HepG2 (cell line): Measurements from ENCODE around the gene WDR76. TPM values are rescaled to one million over a fixed set of nuclear protein-coding genes. Genes with fewer than 3 reads are reported as not detected.
A peak's percentile ranks its signal among the peaks of the same experiment; 100 is the strongest.

ENCODE experiments used
- ARNTL ChIP-seq: sonication (generic); formaldehyde crosslinking; IDR thresholded peaks from 2 replicates; pipeline ENCODE4 v1.4.0; 2020; ENCODE audit warnings: mild to moderate bottlenecking, missing genetic modification reagents
- CBX1 ChIP-seq: IDR thresholded peaks from one replicate; pipeline ENCODE4 v1.6.1; 2016; ENCODE audit warnings: antibody characterized with exemption, low read depth
- FOXP1 ChIP-seq, 2 experiments: fragments of 450-650 bp in 1 of 2; IDR thresholded peaks; 2 replicates each; pipeline ENCODE4 v1.6.1; 2017 to 2018; ENCODE audit warnings: antibody characterized with exemption in 1 of 2
- GATAD1 ChIP-seq: IDR thresholded peaks from 2 replicates; pipeline ENCODE4 v1.6.1; 2016; ENCODE audit warnings: missing genetic modification reagents, missing compliant biosample characterization
- HNRNPUL1 ChIP-seq: fragments of 200-400 bp; formaldehyde crosslinking; IDR thresholded peaks from 2 replicates; pipeline ENCODE4 v1.6.1; 2017; ENCODE audit warnings: low read depth, mild to moderate bottlenecking, low read length, moderate library complexity
- KLF12 ChIP-seq: sonication (generic); formaldehyde crosslinking; IDR thresholded peaks from 2 replicates; pipeline ENCODE4 v1.4.0; 2020; ENCODE audit warnings: missing genetic modification reagents, borderline replicate concordance
- MEF2D ChIP-seq: sonication (generic); formaldehyde crosslinking; IDR thresholded peaks from 2 replicates; pipeline ENCODE4 v1.5.1; 2020; ENCODE audit warnings: mild to moderate bottlenecking, missing genetic modification reagents
- NBN ChIP-seq: fragments of 450-650 bp; conservative IDR thresholded peaks from 2 replicates; pipeline ENCODE4 v1.6.1; 2017
- NCOR1 ChIP-seq: fragments of 200-600 bp; sonication (generic); IDR thresholded peaks from 2 replicates; pipeline ENCODE4 v1.7.0; 2017; ENCODE audit warnings: antibody characterized with exemption, low read length, borderline replicate concordance
- POLR2AphosphoS2 ChIP-seq: IDR thresholded peaks from 2 replicates; pipeline ENCODE4 v1.6.1; 2011; ENCODE audit warnings: low read depth, low read length, improper control_type of control experiment
- STAG1 ChIP-seq: sonication (generic); formaldehyde crosslinking; IDR thresholded peaks from 2 replicates; pipeline ENCODE4 v1.4.0; 2020; ENCODE audit warnings: missing genetic modification reagents
- ZBTB3 ChIP-seq: sonication (generic); formaldehyde crosslinking; IDR thresholded peaks from 2 replicates; pipeline ENCODE4 v1.4.0; 2020; ENCODE audit warnings: low read depth, mild to moderate bottlenecking, moderate library complexity, missing genetic modification reagents, borderline replicate concordance
- ZFYVE20 ChIP-seq: sonication (generic); formaldehyde crosslinking; IDR thresholded peaks from 2 replicates; pipeline ENCODE4 v1.8.0; 2023; ENCODE audit warnings: low read depth, mild to moderate bottlenecking, moderate library complexity, missing genetic modification reagents, borderline replicate concordance
- ZNF296 ChIP-seq: sonication (generic); formaldehyde crosslinking; conservative IDR thresholded peaks from 2 replicates; pipeline ENCODE4 v1.5.0; 2020; ENCODE audit warnings: mild to moderate bottlenecking, missing genetic modification reagents
- ZNF430 ChIP-seq: sonication (generic); formaldehyde crosslinking; IDR thresholded peaks from 2 replicates; pipeline ENCODE4 v1.9.0; 2021; ENCODE audit warnings: mild to moderate bottlenecking, missing genetic modification reagents
- ZNF496 ChIP-seq: sonication (generic); formaldehyde crosslinking; IDR thresholded peaks from 2 replicates; pipeline ENCODE4 v1.8.1; 2023; ENCODE audit warnings: mild to moderate bottlenecking, moderate library complexity, missing genetic modification reagents; ENCODE audit not compliant: insufficient replicate concordance
- ZNF749 ChIP-seq: sonication (generic); formaldehyde crosslinking; IDR thresholded peaks from 2 replicates; pipeline ENCODE4 v1.8.0; 2022; ENCODE audit warnings: mild to moderate bottlenecking, missing genetic modification reagents, moderate library complexity, borderline replicate concordance
- ZNF772 ChIP-seq: sonication (generic); formaldehyde crosslinking; IDR thresholded peaks from 2 replicates; pipeline ENCODE4 v1.5.0; 2020; ENCODE audit warnings: mild to moderate bottlenecking, missing genetic modification reagents
- polyA plus RNA-seq, 8 experiments: library from polyadenylated mRNA; depleted of rRNA in 3 of 8; stranded (reverse) in 7 of 8; unstranded in 1 of 8; fragments of >200 nt; fragmentation: Illumina TruSeq in 4 of 8; extraction: Trizol in 4 of 8; gene quantifications; 2 replicates each; pipeline versions ENCODE4 v1.2.1 to v1.2.3, GENCODE V29; 2011 to 2016; ENCODE audit warnings: low read depth in 4 of 8, missing spikeins in 1 of 8, mixed read lengths in 1 of 8; ENCODE audit not compliant: insufficient read depth in 1 of 8
- total RNA-seq, 5 experiments: library from RNA; depleted of rRNA; stranded (reverse); fragments of >200 nt; fragmentation: Illumina TruSeq; extraction: Trizol; gene quantifications; 2 replicates each; pipeline ENCODE4 v1.2.3, GENCODE V29; 2016; ENCODE audit warnings: low read depth in 1 of 5
- TF ChIP-seq, protein P1 (sequence below): sonication (generic); formaldehyde crosslinking; IDR thresholded peaks from 2 replicates; pipeline ENCODE4 v1.5.0; 2020; ENCODE audit warnings: missing genetic modification reagents
- TF ChIP-seq, protein P2 (sequence below): sonication (generic); formaldehyde crosslinking; IDR thresholded peaks from 2 replicates; pipeline ENCODE4 v1.5.0; 2020; ENCODE audit warnings: mild to moderate bottlenecking, low read depth, missing genetic modification reagents, borderline replicate concordance
- TF ChIP-seq, protein P3 (sequence below): sonication (generic); formaldehyde crosslinking; IDR thresholded peaks from 2 replicates; pipeline ENCODE4 v1.4.0; 2020; ENCODE audit warnings: mild to moderate bottlenecking, low read depth, missing genetic modification reagents
- TF ChIP-seq, protein P4 (sequence below): sonication (generic); formaldehyde crosslinking; IDR thresholded peaks from 2 replicates; pipeline ENCODE4 v1.4.0; 2020; ENCODE audit warnings: missing genetic modification reagents

Gene WDR76
- total and polyA plus RNA-seq, 2 of the 13 experiments (the other 11 are each of a cell fraction or from before 2014, with no cell fraction given) = 1.1 to 9.7 TPM

DNA sequence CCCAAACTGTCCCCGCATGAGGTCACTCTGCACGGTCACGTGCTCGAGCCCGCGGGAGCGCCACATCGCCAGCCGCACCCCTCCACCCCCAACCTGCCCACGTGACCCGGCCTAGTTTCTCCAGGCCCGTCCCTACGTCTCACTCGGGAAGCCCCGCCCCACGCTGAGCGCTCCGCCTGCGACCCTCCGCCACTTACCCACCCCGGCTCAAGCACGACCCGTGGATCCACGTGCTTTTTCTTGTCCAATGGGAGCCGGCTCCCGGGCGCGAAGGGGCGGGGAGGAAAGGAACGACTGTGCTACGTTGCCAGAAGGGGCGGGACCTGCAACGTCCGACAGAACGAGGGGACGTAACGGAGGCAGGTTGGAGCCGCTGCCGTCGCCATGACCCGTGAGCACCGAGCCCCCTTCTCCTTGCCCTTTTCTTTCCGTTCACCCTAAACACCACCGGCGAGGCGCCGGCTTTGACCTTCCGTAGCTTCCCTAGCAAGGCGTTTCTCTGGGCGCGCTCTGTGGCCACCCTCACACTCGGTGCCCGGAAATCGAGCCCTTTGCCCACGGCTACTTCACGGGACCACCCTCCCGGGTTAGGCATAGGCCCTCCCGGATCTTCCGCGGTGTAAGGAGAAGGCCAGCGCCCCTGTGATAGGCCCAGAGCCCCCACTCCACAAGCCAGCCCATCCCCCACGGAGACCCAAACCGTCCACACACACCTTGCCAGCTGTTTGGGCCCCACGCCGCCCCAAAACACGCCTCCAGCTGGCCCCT, 34.6 kb upstream of the WDR76 start, which contains the start of gene SERF2 (continued):
- TF ChIP-seq ARNTL (CRISPR knock-in tag) = peak; percentile 98
- TF ChIP-seq MEF2D = 0 out of 2 replicates have a peak, but pooled peaks have one; percentile 32
- 0 out of 2 replicates have a peak, but pooled peaks have one; percentile 28 for TF ChIP-seq ZNF772 (CRISPR knock-in tag)
- TF ChIP-seq, protein P1, sequence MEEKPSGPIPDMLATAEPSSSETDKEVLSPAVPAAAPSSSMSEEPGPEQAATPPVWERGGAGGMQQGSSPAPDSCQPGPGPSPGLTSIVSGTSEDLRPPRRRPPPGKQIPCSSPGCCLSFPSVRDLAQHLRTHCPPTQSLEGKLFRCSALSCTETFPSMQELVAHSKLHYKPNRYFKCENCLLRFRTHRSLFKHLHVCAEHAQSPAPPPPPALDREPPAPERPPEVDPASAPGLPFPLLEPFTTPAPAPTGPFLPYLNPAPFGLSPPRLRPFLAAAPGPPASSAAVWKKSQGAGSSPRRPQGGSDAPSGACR (CRISPR knock-in tag) = peak; percentile 1; the same call in 1 of the 2 replicates
- TF ChIP-seq, protein P2, sequence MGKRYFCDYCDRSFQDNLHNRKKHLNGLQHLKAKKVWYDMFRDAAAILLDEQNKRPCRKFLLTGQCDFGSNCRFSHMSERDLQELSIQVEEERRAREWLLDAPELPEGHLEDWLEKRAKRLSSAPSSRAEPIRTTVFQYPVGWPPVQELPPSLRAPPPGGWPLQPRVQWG = no peak
- TF ChIP-seq FOXP1 (IDR thresholded peaks at IDR 0.05) = no peak
- 0 out of 2 replicates have a peak, but pooled peaks have one; percentile 6 for TF ChIP-seq FOXP1 (CRISPR knock-in tag; IDR thresholded peaks at IDR 0.05)
- TF ChIP-seq ZFYVE20 (CRISPR knock-in tag) = no peak
- peak; percentile 59; the same call in 1 of the 2 replicates for TF ChIP-seq KLF12 (CRISPR knock-in tag)
- TF ChIP-seq ZNF749 (CRISPR knock-in tag) = peak; percentile 70; the same call in 1 of the 2 replicates
- TF ChIP-seq, protein P3, sequence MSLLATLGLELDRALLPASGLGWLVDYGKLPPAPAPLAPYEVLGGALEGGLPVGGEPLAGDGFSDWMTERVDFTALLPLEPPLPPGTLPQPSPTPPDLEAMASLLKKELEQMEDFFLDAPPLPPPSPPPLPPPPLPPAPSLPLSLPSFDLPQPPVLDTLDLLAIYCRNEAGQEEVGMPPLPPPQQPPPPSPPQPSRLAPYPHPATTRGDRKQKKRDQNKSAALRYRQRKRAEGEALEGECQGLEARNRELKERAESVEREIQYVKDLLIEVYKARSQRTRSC (CRISPR knock-in tag) = no peak
- TF ChIP-seq ZNF296 (CRISPR knock-in tag) = no peak
- no peak for TF ChIP-seq HNRNPUL1
- TF ChIP-seq NBN = no peak
- TF ChIP-seq ZNF430 (CRISPR knock-in tag) = peak; percentile 47; the same call in 1 of the 2 replicates
- TF ChIP-seq ZBTB3 (CRISPR knock-in tag) = no peak
- TF ChIP-seq STAG1 = no peak
- TF ChIP-seq NCOR1 = no peak
- TF ChIP-seq ZNF496 (CRISPR knock-in tag) = no peak
- TF ChIP-seq GATAD1 (CRISPR knock-in tag) = no peak; the same call in 1 of the 2 replicates
- TF ChIP-seq, protein P4, sequence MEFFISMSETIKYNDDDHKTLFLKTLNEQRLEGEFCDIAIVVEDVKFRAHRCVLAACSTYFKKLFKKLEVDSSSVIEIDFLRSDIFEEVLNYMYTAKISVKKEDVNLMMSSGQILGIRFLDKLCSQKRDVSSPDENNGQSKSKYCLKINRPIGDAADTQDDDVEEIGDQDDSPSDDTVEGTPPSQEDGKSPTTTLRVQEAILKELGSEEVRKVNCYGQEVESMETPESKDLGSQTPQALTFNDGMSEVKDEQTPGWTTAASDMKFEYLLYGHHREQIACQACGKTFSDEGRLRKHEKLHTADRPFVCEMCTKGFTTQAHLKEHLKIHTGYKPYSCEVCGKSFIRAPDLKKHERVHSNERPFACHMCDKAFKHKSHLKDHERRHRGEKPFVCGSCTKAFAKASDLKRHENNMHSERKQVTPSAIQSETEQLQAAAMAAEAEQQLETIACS = peak; percentile 62
- peak; percentile 87; the same call in 1 of the 2 replicates for TF ChIP-seq POLR2AphosphoS2
- no peak for TF ChIP-seq CBX1
